Activated CD8-positive, alpha-beta T cell treated with anti-CD3 and anti-CD28 coated beads for 36 hours (primary cell): ENCODE measurements around the gene SBF2. TPM values are rescaled to one million over a fixed set of nuclear protein-coding genes. Genes with fewer than 3 reads are reported as not detected.

Source experiments
- ATAC-seq: fragments of 200-7000 bp; cut with Tn5 transposase; one replicate; pipeline ENCODE4 v1.10.0; 2021; ENCODE audit warnings: mild to moderate bottlenecking, moderate library complexity
- CTCF ChIA-PET: fragments of 350-600 bp; sonication (Branson Sonifier 250); formaldehyde crosslinking; loops from one replicate; lab custom pipeline; 2021; ENCODE audit warnings: antibody characterized with exemption; lab: Charles Lee
- POLR2A ChIA-PET: fragments of 350-600 bp; sonication (Branson Sonifier 250); formaldehyde crosslinking; loops from one replicate; lab custom pipeline; 2021; ENCODE audit warnings: antibody characterized with exemption; lab: Charles Lee
- DNase-seq: peaks from one replicate; pipeline ENCODE4 v3.0.0-alpha.2; 2020
- H3K27ac Mint-ChIP-seq: one replicate; pipeline ENCODE4 v1.8.0; 2021; ENCODE audit warnings: mild to moderate bottlenecking, mixed read lengths
- H3K27me3 Mint-ChIP-seq: one replicate; pipeline ENCODE4 v1.8.0; 2021; ENCODE audit warnings: mixed read lengths
- H3K36me3 Mint-ChIP-seq: one replicate; pipeline ENCODE4 v1.8.0; 2021; ENCODE audit warnings: low read depth, mixed read lengths
- H3K4me1 Mint-ChIP-seq: one replicate; pipeline ENCODE4 v1.8.0; 2021; ENCODE audit warnings: low read depth, mixed read lengths
- H3K4me3 Mint-ChIP-seq: one replicate; pipeline ENCODE4 v1.8.0; 2021; ENCODE audit warnings: mild to moderate bottlenecking, moderate library complexity, mixed read lengths
- H3K9me3 Mint-ChIP-seq: one replicate; pipeline ENCODE4 v1.8.0; 2021; ENCODE audit warnings: mixed read lengths
- CTCF ChIP-seq: fragments of 200-600 bp; IDR thresholded peaks from one replicate; pipeline ENCODE4 v1.8.0; 2022; ENCODE audit warnings: antibody characterized with exemption, mild to moderate bottlenecking
- intact Hi-C: fragments of 100-400 bp; cut with micrococcal nuclease; formaldehyde crosslinking; loops from one replicate; pipeline ENCODE4 v1.10.0; 2022
- total RNA-seq, 2 experiments: library from RNA; stranded (reverse); gene quantifications; one replicate each; pipeline ENCODE4 v1.2.3, GENCODE V29; 2021

SBF2 gene
- total RNA-seq, 2 experiments from 2014 or later, result 10.0 to 11.0 TPM

DNA sequence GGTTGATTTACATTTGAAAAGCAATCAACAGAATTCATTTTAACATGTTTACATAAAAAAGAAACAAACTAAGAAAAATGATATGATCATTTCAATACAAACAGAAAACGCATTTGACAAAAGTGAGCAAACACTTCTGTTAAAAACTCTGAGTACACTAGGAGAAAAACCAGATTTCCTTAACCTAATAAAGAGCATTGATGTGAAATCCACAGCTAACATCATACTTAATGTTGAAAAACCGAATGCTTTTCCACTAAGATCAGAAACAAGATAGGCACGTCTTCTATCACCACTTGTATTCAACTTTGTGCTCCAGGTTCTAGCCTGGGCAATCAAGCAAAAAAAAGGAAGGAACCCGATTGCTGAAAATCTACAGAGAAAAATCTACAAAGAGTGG, 227.6 kb downstream of the SBF2 start:
- intact Hi-C loops, result no loop called here
- Mint-ChIP-seq H3K27me3 (no peaks in the 10 kb centered on the region), H3K9me3 (peaks cover 19% of the 10 kb centered on the region), H3K27ac (no peak overlapping the region), H3K36me3 (peaks cover 10% of the 10 kb centered on the region), H3K4me3 (no peak overlapping the region), H3K4me1 (no peaks in the 10 kb centered on the region)
- TF ChIP-seq CTCF, result no peak
- ChIA-PET POLR2A (no interaction called here), CTCF (interaction anchor here (2.8 kb wide), 1 partner anchor 10 kb away, joined by 16 read pairs; no protein-coding TSS in a partner anchor)
- no peak for ATAC-seq
- no peak for DNase-seq

- Mint-ChIP-seq H3K9me3 (peaks cover 25% of the 10 kb centered on the region), H3K4me1 (no peaks in the 10 kb centered on the region), H3K4me3 (no peak overlapping the region), H3K27ac (no peak overlapping the region), H3K36me3 (peaks cover 16% of the 10 kb centered on the region), H3K27me3 (no peaks in the 10 kb centered on the region)
- intact Hi-C loops, result no loop called here
- DNase-seq (no peak), ATAC-seq (no peak)
- ChIA-PET CTCF (interaction anchor here (1.2 kb wide), 1 partner anchor 114 kb away, joined by 3 read pairs; no protein-coding TSS in a partner anchor), POLR2A (no interaction called here)
- TF ChIP-seq CTCF, result no peak
Observed at GRCh38 chr11:10064828-10065227, 229.2 kb downstream of the SBF2 start.

DNA sequence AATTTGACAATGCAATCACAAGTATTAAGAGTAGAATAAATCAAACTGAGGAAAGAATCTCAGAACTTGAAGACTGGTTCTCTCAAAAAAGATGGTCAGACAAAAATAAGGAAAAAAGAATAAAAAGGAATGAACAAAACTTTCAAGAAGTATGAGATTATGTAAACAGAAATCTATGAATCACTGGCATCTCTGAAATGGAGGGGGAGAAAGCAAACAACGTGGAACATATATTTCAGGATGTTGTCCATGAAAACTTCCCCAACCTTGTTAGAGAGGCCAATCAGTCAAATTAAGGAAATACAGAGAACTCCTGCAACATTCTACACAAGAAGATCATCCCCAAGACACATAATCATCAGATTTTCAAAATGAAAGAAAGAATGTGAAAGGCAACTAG, 235.7 kb downstream of the SBF2 start:
- Mint-ChIP-seq H3K4me1 (no peaks in the 10 kb centered on the region), H3K27me3 (no peaks in the 10 kb centered on the region), H3K27ac (no peak overlapping the region), H3K36me3 (peaks cover 18% of the 10 kb centered on the region), H3K9me3 (peaks cover 42% of the 10 kb centered on the region), H3K4me3 (no peak overlapping the region)
- intact Hi-C loops, result no loop called here
- TF ChIP-seq CTCF, result no peak
- ATAC-seq, result no peak
- POLR2A ChIA-PET, result no interaction called here
- DNase-seq, result no peak
- CTCF ChIA-PET, result no interaction called here

DNA sequence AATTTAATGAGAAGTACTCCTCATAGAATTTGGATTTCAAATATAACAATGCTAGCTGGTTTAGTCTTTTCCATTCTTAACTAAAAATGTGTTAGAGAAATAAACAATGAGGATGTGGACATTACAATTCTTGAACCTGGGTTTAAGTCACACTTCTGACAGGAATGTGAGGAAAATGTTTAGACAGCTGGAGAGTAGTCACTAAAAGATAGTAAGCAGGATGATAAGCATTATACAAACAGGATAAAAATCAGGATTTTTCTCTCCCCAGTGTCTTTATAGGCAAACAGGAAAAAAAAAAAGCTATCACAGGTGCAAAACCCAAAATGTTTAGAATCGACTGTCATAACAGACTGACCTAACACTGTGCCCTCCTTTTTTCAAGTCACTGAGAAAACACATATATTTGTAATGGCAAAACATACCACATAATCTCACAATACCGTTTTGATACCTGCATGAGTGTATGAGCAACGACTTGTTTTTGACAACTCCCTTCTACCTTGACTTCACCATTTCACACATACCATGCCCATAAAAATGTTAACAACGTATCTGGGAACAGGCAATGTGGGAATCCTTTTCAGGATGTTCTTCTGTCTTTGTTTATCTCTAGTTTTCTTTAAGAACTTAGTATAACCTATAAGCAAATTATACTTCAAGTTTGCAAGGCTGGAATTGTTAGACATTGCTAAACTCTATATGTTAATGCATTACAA, 242.0 kb downstream of the SBF2 start:
- Mint-ChIP-seq H3K27ac (no peak overlapping the region), H3K4me1 (no peaks in the 10 kb centered on the region), H3K27me3 (no peaks in the 10 kb centered on the region), H3K9me3 (no peaks in the 10 kb centered on the region), H3K4me3 (no peak overlapping the region), H3K36me3 (peaks cover under 1% of the 10 kb centered on the region)
- POLR2A ChIA-PET, result interaction anchor here (0.6 kb wide), 1 partner anchor 20 kb away, joined by 6 read pairs; no protein-coding TSS in a partner anchor
- DNase-seq (no peak), ATAC-seq (no peak)
- CTCF ChIA-PET, result no interaction called here
- intact Hi-C loops, result no loop called here
- TF ChIP-seq CTCF, result no peak

GRCh38 chr11:10050561-10050960, 243.5 kb downstream of the SBF2 start:
- CTCF ChIA-PET, result interaction anchor here (2.0 kb wide), 1 partner anchor 26 kb away, joined by 8 read pairs; no protein-coding TSS in a partner anchor
- no peak for TF ChIP-seq CTCF
- ATAC-seq (no peak), DNase-seq (no peak)
- Mint-ChIP-seq H3K4me1 (no peaks in the 10 kb centered on the region), H3K36me3 (no peaks in the 10 kb centered on the region), H3K4me3 (no peak overlapping the region), H3K27me3 (no peaks in the 10 kb centered on the region), H3K9me3 (no peaks in the 10 kb centered on the region), H3K27ac (no peak overlapping the region)
- intact Hi-C loops, result no loop called here
- POLR2A ChIA-PET, result no interaction called here
